ENCODE measurements around the gene FTCD.
"Not testable (repeated sequence)": the region's sequence is repeated elsewhere in the genome, so short reads cannot be mapped to it uniquely, and the experiment has no call there.

Gene FTCD

GRCh38 chr21:46171996-46172862 is 16.9 kb upstream of the FTCD start:
- no peak for DNase-seq (ENCODE audit: low read depth)

GRCh38 chr21:46171585-46171984 is 16.2 kb upstream of the FTCD start:
- no peak for DNase-seq (ENCODE audit: low read depth)

- DNase-seq (ENCODE audit: low read depth): not testable (repeated sequence)
These were observed 15.2 kb upstream of the FTCD start for GRCh38 chr21:46170436-46171193.

DNA sequence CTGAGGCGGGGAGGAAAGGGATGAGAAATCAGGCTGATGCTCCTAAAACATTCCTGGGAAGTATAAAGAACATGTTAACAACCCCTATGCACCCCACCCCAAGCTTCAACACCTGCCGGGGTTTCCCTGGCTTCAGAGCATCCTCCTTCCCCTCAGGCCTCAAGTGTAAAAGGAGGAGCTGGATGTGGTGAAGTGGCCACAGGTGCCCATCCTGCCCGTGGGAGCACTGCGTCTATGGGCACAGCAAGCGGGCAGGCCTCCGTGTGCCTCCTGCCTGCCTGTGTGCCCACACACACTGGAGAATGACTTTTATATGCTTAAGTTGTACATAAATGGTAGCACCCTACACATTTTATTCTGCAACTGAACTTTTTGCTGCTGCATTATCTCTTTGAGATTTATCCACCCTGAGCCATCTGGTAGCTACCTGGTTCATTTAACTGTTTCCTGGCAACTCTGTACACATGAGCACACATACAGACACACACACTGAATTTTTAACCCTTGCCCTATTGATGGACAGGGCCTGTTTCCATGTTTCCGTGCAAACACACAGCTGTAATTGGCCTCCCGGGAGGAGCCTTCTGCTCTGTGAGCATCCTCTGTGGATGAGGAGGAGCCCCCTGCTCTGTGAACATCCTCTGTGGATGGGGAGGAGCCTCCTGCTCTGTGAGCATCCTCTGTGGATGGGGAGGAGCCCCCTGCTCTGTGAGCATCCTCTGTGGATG is 13.4 kb upstream of the FTCD start:
- DNase-seq (ENCODE audit: low read depth): no peak

GRCh38 chr21:46168238-46168637 is 12.9 kb upstream of the FTCD start:
- DNase-seq (ENCODE audit: low read depth): no peak

GRCh38 chr21:46165098-46165497 is 9.7 kb upstream of the FTCD start:
- no peak for DNase-seq (ENCODE audit: low read depth)

GRCh38 chr21:46163380-46163779 is 8.0 kb upstream of the FTCD start:
- DNase-seq (ENCODE audit: low read depth): no peak

DNA sequence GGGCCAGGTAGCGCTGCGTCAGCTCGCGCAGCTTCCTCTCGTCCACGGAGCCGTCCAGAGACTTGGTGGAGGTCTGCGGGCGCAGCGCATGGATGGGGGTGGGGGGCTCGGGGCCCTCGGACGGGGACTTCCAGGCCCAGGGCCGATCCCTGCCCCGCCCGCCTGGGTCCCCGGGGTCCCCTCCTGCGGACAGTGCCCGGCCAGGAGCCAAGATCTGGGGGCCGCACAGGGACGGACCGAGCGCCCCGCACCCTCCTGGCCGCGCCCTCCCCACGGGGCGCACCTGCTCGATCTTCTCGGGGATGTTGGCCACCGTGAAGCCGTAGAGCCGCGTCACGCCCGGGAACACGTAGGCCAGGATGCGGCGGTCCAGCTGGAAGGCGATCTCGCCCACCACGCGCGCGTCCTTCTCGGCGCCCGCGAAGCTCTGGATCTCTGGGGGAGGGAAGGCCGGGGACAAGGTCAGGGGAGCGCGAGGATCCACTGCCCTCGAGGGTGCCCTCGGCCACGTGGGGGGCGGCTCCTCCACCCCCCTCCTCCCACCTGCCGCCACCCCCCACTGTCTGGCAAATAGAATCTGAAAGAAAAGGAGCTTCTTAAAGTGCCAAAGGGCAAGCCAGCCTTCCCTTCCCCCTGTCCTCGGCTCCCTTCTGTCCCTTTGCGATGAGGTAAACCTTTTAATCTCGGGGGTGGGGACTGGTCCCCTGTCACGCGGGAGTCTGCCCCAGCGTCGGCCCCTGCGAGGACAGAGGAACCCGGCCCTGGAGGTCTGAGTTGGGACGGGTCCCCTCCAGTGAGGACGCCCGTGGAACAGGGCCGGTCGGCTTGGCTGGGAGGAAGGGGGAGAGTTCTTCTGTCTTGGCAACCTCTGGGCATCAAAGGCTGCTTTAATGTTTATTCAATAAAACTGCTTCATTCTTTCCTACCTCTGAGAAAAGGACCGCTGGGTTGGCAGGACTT is 6.5 kb upstream of the FTCD start:
- no peak for DNase-seq (ENCODE audit: low read depth)

DNA sequence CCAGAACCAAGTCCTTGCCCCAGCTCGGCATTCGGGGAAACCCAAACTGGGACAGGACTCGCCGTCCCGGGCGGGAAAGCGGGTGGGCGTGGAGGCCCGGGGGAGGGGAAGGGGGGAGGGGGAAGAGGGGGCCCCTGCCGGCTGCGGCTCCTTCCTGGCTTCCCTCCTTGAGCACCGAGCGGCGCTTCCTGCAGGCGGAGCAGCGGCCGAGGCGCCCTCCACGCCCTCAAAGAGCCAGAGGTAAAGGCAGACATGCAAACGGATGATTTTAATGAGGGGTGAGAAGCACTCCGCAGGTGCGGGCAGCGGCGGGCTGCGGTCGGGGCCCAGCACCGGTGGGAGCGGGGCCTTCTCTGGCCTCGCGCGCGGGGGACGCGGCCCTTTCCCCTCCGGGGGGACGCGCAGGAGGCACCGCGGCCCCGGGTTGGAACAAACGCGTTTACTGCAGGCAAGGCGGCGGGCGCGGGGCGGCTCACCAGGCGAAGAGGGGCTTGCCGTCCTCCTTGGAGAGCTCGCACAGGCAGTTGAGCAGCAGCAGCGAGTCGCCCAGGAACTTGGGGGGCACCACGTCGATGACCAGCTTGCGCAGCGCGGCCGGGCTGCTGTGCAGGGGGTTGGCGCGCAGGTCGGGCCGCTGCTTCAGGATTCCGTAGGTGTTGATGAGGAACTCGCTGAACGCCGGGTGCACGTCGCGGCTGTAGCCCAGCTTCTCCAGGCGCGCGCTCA is 5.7 kb upstream of the FTCD start:
- DNase-seq (ENCODE audit: low read depth): no peak

DNA sequence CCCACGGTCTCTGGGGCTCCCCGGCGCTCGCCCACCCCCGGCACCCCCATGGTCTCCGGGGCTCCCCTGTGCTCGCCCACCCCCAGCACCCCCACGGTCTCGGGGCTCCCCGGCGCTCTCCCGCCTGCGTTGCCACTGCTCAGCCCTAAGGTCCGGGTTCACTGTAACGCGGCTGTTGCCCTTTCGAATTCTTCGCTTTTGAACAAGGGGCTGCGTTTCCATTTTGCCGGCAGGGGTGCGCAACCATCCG is 5.2 kb upstream of the FTCD start:
- no peak for DNase-seq (ENCODE audit: low read depth)

GRCh38 chr21:46159841-46160656 is 4.7 kb upstream of the FTCD start:
- DNase-seq (ENCODE audit: low read depth): no peak

- no peak for DNase-seq (ENCODE audit: low read depth)
These were observed 4.0 kb upstream of the FTCD start for GRCh38 chr21:46159390-46159789.

- DNase-seq (ENCODE audit: low read depth): no peak
These were observed 3.4 kb upstream of the FTCD start for GRCh38 chr21:46158666-46159300.

DNA sequence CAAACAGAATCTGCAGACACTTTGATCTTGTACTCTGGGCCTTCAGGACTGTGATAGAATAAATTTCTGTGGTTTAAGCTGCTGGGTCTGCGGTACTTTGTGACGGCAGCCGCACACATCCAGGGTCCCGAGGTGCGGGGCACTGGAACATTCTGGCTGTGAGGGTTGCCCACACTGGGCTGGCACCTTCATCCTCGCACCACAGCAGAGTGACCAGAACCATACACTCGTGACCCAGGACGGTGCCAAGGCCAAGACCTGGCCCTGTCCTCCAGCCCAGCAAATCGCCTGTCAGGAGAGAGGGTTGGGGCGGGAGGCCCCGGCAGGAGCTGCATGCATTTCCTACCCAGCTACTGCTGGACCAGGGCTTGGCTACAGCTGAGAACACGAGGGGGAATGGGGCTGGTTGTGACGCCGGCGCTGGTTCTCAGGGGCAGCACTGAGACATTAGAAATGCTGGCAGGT is 2.6 kb upstream of the FTCD start:
- DNase-seq (ENCODE audit: low read depth): no peak

DNA sequence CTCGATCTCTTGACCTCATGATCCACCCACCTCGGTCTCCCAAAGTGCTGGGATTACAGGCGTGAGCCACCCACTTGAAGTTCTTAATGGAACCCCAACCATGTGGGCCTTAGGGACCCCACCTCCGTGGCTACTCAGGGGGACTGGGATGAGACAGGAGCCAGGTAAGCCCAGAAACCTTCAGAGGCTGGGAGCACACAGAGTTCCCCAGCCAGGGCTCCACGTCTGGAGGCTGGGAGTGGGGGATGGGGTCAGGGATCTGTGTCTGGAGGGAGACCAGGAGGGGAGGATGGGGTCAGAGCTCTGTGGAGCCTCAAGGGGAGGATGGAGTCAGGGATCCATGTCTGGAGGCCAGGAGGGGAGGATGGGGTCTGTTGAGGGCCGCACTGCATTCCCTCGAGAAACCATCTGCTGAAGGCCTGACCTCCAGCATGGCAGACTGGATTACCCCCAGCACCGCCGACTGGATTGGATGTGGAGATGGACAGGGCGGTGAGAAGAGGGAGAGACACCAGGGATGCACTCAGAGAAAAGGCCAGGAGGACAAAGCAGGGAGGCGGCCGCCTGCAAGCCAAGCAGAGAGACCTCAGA is 2.1 kb upstream of the FTCD start:
- no peak for DNase-seq (ENCODE audit: low read depth)

DNA sequence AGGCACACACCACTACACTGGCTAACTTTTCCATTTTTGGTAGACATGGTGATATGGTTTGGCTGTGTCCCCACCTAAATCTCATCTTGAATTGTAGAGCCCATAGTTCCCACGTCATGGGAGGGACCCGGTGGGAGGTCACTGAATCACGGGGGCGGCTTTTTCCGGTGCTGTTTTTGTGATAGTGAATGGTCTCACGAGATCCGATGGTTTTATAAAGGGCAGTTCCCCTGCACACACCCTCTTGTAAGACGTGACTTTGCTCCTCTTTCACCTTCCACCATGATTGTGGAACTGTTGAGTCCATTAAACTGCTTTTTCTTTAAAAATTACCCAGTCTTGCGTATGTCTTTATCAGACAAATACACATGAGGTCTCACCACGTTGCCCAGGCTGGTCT is 1.3 kb upstream of the FTCD start:
- no peak for DNase-seq (ENCODE audit: low read depth)

DNA sequence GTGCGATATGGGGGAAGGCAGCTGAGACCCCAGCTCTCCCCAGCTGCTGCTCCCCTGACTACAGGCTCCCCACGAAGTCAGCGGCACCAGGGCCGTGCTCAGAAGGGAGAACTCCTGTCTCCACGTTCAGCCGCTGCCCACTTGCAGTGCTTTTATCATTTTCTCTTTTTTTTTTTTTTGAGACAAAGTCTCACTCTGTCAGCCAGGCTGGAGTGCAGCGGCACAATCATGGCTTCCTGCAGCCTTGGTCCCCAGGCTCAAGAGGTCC is 933 bp upstream of the FTCD start:
- no peak for DNase-seq (ENCODE audit: low read depth)

- no peak for DNase-seq (ENCODE audit: low read depth)
These were observed 345 bp downstream of the FTCD start for GRCh38 chr21:46154955-46155513.

Measured in activated T-helper 9 cell treated with anti-CD3 and anti-CD28 coated beads, Interleukin-2, amount 50 U/mL, for 16 hours (primary cell).